ENCODE measurements around the gene UGT2B15. TPM values are rescaled to one million over a fixed set of nuclear protein-coding genes. Genes with fewer than 3 reads are reported as not detected.
"Not testable (repeated sequence)": the region's sequence is repeated elsewhere in the genome, so short reads cannot be mapped to it uniquely, and the experiment has no call there.

UGT2B15 gene
- not detected in 2 replicates for total RNA-seq (2013; cell fraction: nucleolus; rRNA removed)
- not detected in 2 replicates for total RNA-seq (2014; rRNA removed)
- not detected in 2 replicates for total RNA-seq (2014; rRNA removed; fragmentation: Illumina TruSeq; extraction: Trizol)
- total RNA-seq (2021): 0.27 TPM in 1 of 2 replicates, not detected in the other
- polyA plus RNA-seq (2011; ENCODE audit: low read depth): not detected
- not detected in 2 replicates for polyA plus RNA-seq (2011; rRNA removed)
- polyA plus RNA-seq (2011; cell fraction: cytosol; rRNA removed): not detected in 2 replicates
- not detected in 2 replicates for polyA plus RNA-seq (2011; cell fraction: nucleus; rRNA removed)
- polyA plus RNA-seq (2012): not detected in 2 replicates
- not detected in 2 replicates for polyA plus RNA-seq (2014; fragmentation: Illumina TruSeq; extraction: Trizol)
- not detected for polyA plus RNA-seq (2014; fragmentation: Nextera tagmentation; extraction: Ambion mirVana)
- polyA plus RNA-seq (2014; rRNA removed): not detected in 2 replicates
- polyA plus RNA-seq (2016; fragmentation: Nextera tagmentation; extraction: Ambion mirVana): not detected
- not detected in 2 replicates for polyA minus RNA-seq (2011; rRNA and poly(A)+ RNA removed)
- not detected in 2 replicates for polyA minus RNA-seq (2011; cell fraction: cytosol; rRNA and poly(A)+ RNA removed)
- not detected in 2 replicates for polyA minus RNA-seq (2011; cell fraction: nucleus; rRNA and poly(A)+ RNA removed)
- Bru-seq, nascent RNA: percentile 11 among the genes with signal in this experiment
- BruChase-seq, experiment 1, labeled RNA remaining after a 6-hour chase: percentile 4 among the genes with signal in this experiment
- BruChase-seq, experiment 2, labeled RNA remaining after a 2-hour chase: not detected
- long read RNA-seq, experiment 1: 0 reads
- long read RNA-seq, experiment 2: 0 reads

DNA sequence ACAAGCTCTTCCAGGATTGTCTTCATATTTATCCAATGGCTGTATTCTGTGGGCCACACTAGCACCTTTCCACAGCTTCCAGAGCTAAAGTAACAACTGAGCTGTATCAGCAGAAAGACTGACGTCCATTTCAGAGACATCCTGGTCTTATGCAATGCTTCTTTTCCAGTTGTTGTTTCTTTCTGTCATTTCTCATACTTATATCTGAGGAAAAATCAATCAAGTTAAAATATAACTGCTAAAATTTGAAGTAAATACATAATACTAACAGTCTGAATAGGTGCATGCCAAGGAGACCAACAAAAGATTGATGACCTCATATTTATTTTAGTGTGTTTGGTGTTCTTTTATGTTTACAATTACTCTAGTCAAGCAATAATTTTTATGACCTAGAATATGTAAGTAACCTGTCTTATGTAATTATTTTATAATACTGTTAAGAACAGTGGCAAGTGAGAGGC, at the start of gene UGT2B15:
Gene UGT2B15 (minus strand): TSS at position 174 of the 461 bp plus-strand sequence. CDS start 34 bp downstream, at position 140.
- ATAC-seq; H4K20me1 ChIP-seq (ENCODE audit: control insufficient read depth, insufficient read depth); DNase-seq (ENCODE audit: low read depth, low spot score); H3K4me3 ChIP-seq; POLR2A ChIA-PET; H2AFZ ChIP-seq (ENCODE audit: control insufficient read depth, low read depth, low read length); H3K36me3 ChIP-seq (ENCODE audit: control insufficient read depth in 2 of 2, insufficient read depth in 2 of 2, low read length in 1 of 2); in situ Hi-C loops (cut with MboI); intact Hi-C loops (cut with micrococcal nuclease; ENCODE audit: unreplicated experiment); H3K27me3 ChIP-seq (replicated peaks in 1 of 2; ENCODE audit: control insufficient read depth in 2 of 2, insufficient read depth in 2 of 2, low read length in 1 of 2); H3K79me2 ChIP-seq (ENCODE audit: control insufficient read depth, insufficient read depth, low read length); H3K4me2 ChIP-seq (ENCODE audit: control insufficient read depth, insufficient read depth); H3K9me3 ChIP-seq (replicated peaks; ENCODE audit: control insufficient read depth, insufficient read depth, low read length); H3K4me1 ChIP-seq (ENCODE audit: control insufficient read depth, insufficient read depth, low read length); RAD21 ChIA-PET (ENCODE audit: unreplicated experiment); SMC1A ChIA-PET (ENCODE audit: uncharacterized antibody, unreplicated experiment); H3K27ac ChIP-seq (ENCODE audit: control insufficient read depth, insufficient read depth); FAIRE-seq; H3K9ac ChIP-seq (ENCODE audit: control insufficient read depth, insufficient read depth, low read length); BruUV-seq (replicated peaks): not testable (repeated sequence)
- WGBS (ENCODE audit: insufficient coverage, insufficient replicate concordance, low lambda C conversion rate, missing lambda C conversion rate): 13% methylated on average over 1 of the region's 1 CpG
- CTCF ChIA-PET: interaction anchor here (0.8 kb wide), 1 partner anchor 172 kb away, joined by 3 read pairs; no protein-coding TSS in a partner anchor

DNA sequence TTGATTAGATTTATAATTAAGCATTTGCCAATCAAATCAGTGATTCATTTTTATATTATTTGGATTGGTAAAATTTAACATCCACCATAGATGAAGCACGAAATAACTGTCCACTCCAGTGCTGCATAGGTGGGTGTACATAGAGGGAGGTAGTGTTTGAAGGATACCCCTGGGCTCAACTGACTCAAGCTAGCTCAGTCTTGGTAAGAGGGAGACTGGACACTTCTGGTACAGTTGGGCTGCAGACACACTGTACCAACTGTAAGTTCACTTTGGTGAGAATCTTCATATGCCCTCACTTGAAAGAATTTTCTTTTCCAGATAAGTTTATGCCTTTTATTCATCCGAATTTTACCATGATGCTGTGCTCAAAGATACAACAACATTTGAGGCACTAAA, 48.6 kb upstream of the UGT2B15 start:
- RAD21 ChIA-PET (ENCODE audit: unreplicated experiment): no interaction called here
- 0% methylated on average over 2 of the region's 2 CpGs for WGBS (ENCODE audit: insufficient coverage, insufficient replicate concordance, low lambda C conversion rate, missing lambda C conversion rate)

More for the DNA sequence above, 48.6 kb upstream of the UGT2B15 start:
- intact Hi-C loops (cut with micrococcal nuclease; ENCODE audit: unreplicated experiment) (no loop called here), in situ Hi-C loops (cut with MboI) (no loop called here)
- Histone ChIP-seq H2AFZ (ENCODE audit: control insufficient read depth, low read depth, low read length) (no peak overlapping the region), H3K27ac (ENCODE audit: control insufficient read depth, insufficient read depth) (no peak overlapping the region), H3K27me3 (replicated peaks in 1 of 2; ENCODE audit: control insufficient read depth in 2 of 2, insufficient read depth in 2 of 2, low read length in 1 of 2) (no peaks in the 10 kb centered on the region), H3K36me3 (ENCODE audit: control insufficient read depth in 2 of 2, insufficient read depth in 2 of 2, low read length in 1 of 2) (no peaks in the 10 kb centered on the region), H3K79me2 (ENCODE audit: control insufficient read depth, insufficient read depth, low read length) (no peaks in the 10 kb centered on the region), H3K9me3 (replicated peaks; ENCODE audit: control insufficient read depth, insufficient read depth, low read length) (no peaks in the 10 kb centered on the region; the same call in 2 of the 3 replicates), H3K4me3 (no peak overlapping the region), H3K4me2 (ENCODE audit: control insufficient read depth, insufficient read depth) (no peak overlapping the region), H4K20me1 (ENCODE audit: control insufficient read depth, insufficient read depth) (no peaks in the 10 kb centered on the region), H3K4me1 (ENCODE audit: control insufficient read depth, insufficient read depth, low read length) (no peaks in the 10 kb centered on the region), H3K9ac (ENCODE audit: control insufficient read depth, insufficient read depth, low read length) (no peak overlapping the region)
- ChIA-PET POLR2A (no interaction called here), SMC1A (ENCODE audit: uncharacterized antibody, unreplicated experiment) (interaction anchor here (0.6 to 1.1 kb wide), 2 partner anchors 24 to 426 kb away, joined by 3 read pairs; no protein-coding TSS in a partner anchor), CTCF (no interaction called here)
- TF ChIP-seq, protein P1, sequence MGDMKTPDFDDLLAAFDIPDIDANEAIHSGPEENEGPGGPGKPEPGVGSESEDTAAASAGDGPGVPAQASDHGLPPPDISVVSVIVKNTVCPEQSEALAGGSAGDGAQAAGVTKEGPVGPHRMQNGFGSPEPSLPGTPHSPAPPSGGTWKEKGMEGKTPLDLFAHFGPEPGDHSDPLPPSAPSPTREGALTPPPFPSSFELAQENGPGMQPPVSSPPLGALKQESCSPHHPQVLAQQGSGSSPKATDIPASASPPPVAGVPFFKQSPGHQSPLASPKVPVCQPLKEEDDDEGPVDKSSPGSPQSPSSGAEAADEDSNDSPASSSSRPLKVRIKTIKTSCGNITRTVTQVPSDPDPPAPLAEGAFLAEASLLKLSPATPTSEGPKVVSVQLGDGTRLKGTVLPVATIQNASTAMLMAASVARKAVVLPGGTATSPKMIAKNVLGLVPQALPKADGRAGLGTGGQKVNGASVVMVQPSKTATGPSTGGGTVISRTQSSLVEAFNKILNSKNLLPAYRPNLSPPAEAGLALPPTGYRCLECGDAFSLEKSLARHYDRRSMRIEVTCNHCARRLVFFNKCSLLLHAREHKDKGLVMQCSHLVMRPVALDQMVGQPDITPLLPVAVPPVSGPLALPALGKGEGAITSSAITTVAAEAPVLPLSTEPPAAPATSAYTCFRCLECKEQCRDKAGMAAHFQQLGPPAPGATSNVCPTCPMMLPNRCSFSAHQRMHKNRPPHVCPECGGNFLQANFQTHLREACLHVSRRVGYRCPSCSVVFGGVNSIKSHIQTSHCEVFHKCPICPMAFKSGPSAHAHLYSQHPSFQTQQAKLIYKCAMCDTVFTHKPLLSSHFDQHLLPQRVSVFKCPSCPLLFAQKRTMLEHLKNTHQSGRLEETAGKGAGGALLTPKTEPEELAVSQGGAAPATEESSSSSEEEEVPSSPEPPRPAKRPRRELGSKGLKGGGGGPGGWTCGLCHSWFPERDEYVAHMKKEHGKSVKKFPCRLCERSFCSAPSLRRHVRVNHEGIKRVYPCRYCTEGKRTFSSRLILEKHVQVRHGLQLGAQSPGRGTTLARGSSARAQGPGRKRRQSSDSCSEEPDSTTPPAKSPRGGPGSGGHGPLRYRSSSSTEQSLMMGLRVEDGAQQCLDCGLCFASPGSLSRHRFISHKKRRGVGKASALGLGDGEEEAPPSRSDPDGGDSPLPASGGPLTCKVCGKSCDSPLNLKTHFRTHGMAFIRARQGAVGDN (IDR thresholded peaks at IDR 0.05): no peak
- TF ChIP-seq IKZF1 (conservative IDR thresholded peaks at IDR 0.05): no peak
- TF ChIP-seq PML (IDR thresholded peaks at IDR 0.05; ENCODE audit: low read length): no peak
- no peak for TF ChIP-seq CREM (IDR thresholded peaks at IDR 0.05; ENCODE audit: low read depth)
- no peak for TF ChIP-seq NFYB (IDR thresholded peaks at IDR 0.05; ENCODE audit: insufficient read depth, low read depth, low read length)
- BruUV-seq (replicated peaks): no TSS peak
- DNase-seq (ENCODE audit: low read depth, low spot score) (no peak), ATAC-seq (0 out of 3 replicates have a peak, but pooled peaks have one; percentile 41), FAIRE-seq (no peak)
